HepG2 (cell line): ENCODE measurements around the gene C5orf34. TPM values are rescaled to one million over a fixed set of nuclear protein-coding genes. Genes with fewer than 3 reads are reported as not detected.

Experiments
- BCL3 ChIP-seq: sonication (generic); formaldehyde crosslinking; IDR thresholded peaks from 2 replicates; pipeline ENCODE4 v1.5.1; 2020; ENCODE audit warnings: mild to moderate bottlenecking, missing genetic modification reagents, moderate library complexity
- CENPX ChIP-seq: sonication (generic); formaldehyde crosslinking; IDR thresholded peaks from 2 replicates; pipeline ENCODE4 v1.9.0; 2021; ENCODE audit warnings: mild to moderate bottlenecking, missing genetic modification reagents, moderate library complexity
- GATAD1 ChIP-seq: IDR thresholded peaks from 2 replicates; pipeline ENCODE4 v1.6.1; 2016; ENCODE audit warnings: missing genetic modification reagents, missing compliant biosample characterization
- GPN1 ChIP-seq: sonication (generic); formaldehyde crosslinking; IDR thresholded peaks from 2 replicates; pipeline ENCODE4 v1.5.1; 2020; ENCODE audit warnings: missing genetic modification reagents, borderline replicate concordance
- HIVEP1 ChIP-seq: sonication (generic); formaldehyde crosslinking; IDR thresholded peaks from 2 replicates; pipeline ENCODE4 v1.4.0; 2020; ENCODE audit warnings: mild to moderate bottlenecking, missing genetic modification reagents
- IKZF5 ChIP-seq: IDR thresholded peaks from 2 replicates; pipeline ENCODE4 v1.6.1; 2018; ENCODE audit warnings: missing genetic modification reagents, mild to moderate bottlenecking, missing compliant biosample characterization
- IRF2 ChIP-seq: IDR thresholded peaks from 2 replicates; pipeline ENCODE4 v1.6.1; 2018; ENCODE audit warnings: missing genetic modification reagents, missing compliant biosample characterization
- MEIS2 ChIP-seq: sonication (generic); formaldehyde crosslinking; IDR thresholded peaks from 2 replicates; pipeline ENCODE4 v1.9.0; 2021; ENCODE audit warnings: mild to moderate bottlenecking, missing genetic modification reagents
- PTBP1 ChIP-seq: fragments of 200-400 bp; formaldehyde crosslinking; IDR thresholded peaks from 2 replicates; pipeline ENCODE4 v1.6.1; 2018; ENCODE audit warnings: low read length, low read depth; ENCODE audit not compliant: poor library complexity, severe bottlenecking
- RBM22 ChIP-seq: fragments of 200-400 bp; formaldehyde crosslinking; optimal IDR thresholded peaks from 2 replicates; pipeline ENCODE3; 2017; ENCODE audit warnings: mild to moderate bottlenecking, low read length, moderate library complexity
- RXRB ChIP-seq: IDR thresholded peaks from 2 replicates; pipeline ENCODE4 v1.6.1; 2016; ENCODE audit warnings: borderline replicate concordance, missing genetic modification reagents, missing compliant biosample characterization
- STAG1 ChIP-seq: sonication (generic); formaldehyde crosslinking; IDR thresholded peaks from 2 replicates; pipeline ENCODE4 v1.4.0; 2020; ENCODE audit warnings: missing genetic modification reagents
- TAF1 ChIP-seq: sonication (generic); formaldehyde crosslinking; IDR thresholded peaks from 2 replicates; pipeline ENCODE4 v1.4.0; 2020; ENCODE audit warnings: missing genetic modification reagents
- USF2 ChIP-seq, 2 experiments: sonication (generic) in 1 of 2; formaldehyde crosslinking in 1 of 2; IDR thresholded peaks; 2 replicates each; pipeline versions ENCODE4 v1.5.1 to v1.6.1; 2011 to 2020; ENCODE audit warnings: borderline replicate concordance in 1 of 2, low read depth in 1 of 2, low read length in 1 of 2, mild to moderate bottlenecking in 1 of 2, missing genetic modification reagents in 1 of 2, moderate library complexity in 1 of 2
- ZBTB8A ChIP-seq: sonication (generic); formaldehyde crosslinking; IDR thresholded peaks from 2 replicates; pipeline ENCODE4 v1.4.0; 2020; ENCODE audit warnings: mild to moderate bottlenecking, low read depth, missing genetic modification reagents, borderline replicate concordance
- ZFP91 ChIP-seq: sonication (generic); formaldehyde crosslinking; IDR thresholded peaks from 2 replicates; pipeline ENCODE4 v1.9.0; 2022; ENCODE audit warnings: missing genetic modification reagents, mild to moderate bottlenecking, borderline replicate concordance
- ZNF350 ChIP-seq: sonication (generic); formaldehyde crosslinking; IDR thresholded peaks from 2 replicates; pipeline ENCODE4 v1.4.0; 2020; ENCODE audit warnings: mild to moderate bottlenecking, low read depth, missing genetic modification reagents, borderline replicate concordance
- ZNF597 ChIP-seq: sonication (generic); formaldehyde crosslinking; IDR thresholded peaks from 2 replicates; pipeline ENCODE4 v1.5.0; 2020; ENCODE audit warnings: missing genetic modification reagents
- ZNF605 ChIP-seq: sonication (generic); formaldehyde crosslinking; IDR thresholded peaks from 2 replicates; pipeline ENCODE4 v1.8.0; 2022; ENCODE audit warnings: mild to moderate bottlenecking, missing genetic modification reagents
- ZNF777 ChIP-seq: sonication (generic); formaldehyde crosslinking; IDR thresholded peaks from 2 replicates; pipeline ENCODE4 v1.4.0; 2020; ENCODE audit warnings: missing genetic modification reagents
- ZNF891 ChIP-seq: sonication (generic); formaldehyde crosslinking; IDR thresholded peaks from 2 replicates; pipeline ENCODE4 v1.5.0; 2020; ENCODE audit warnings: mild to moderate bottlenecking, missing genetic modification reagents
- polyA plus RNA-seq, 8 experiments: library from polyadenylated mRNA; depleted of rRNA in 3 of 8; stranded (reverse) in 7 of 8; unstranded in 1 of 8; fragments of >200 nt; fragmentation: Illumina TruSeq in 4 of 8; extraction: Trizol in 4 of 8; gene quantifications; 2 replicates each; pipeline versions ENCODE4 v1.2.1 to v1.2.3, GENCODE V29; 2011 to 2016; ENCODE audit warnings: low read depth in 4 of 8, missing spikeins in 1 of 8, mixed read lengths in 1 of 8; ENCODE audit not compliant: insufficient read depth in 1 of 8
- total RNA-seq, 5 experiments: library from RNA; depleted of rRNA; stranded (reverse); fragments of >200 nt; fragmentation: Illumina TruSeq; extraction: Trizol; gene quantifications; 2 replicates each; pipeline ENCODE4 v1.2.3, GENCODE V29; 2016; ENCODE audit warnings: low read depth in 1 of 5

The C5orf34 gene
- total and polyA plus RNA-seq, 2 of the 13 experiments (the other 11 are each of a cell fraction or from before 2014, with no cell fraction given): 3.2 to 6.4 TPM

- TF ChIP-seq PTBP1: peak; percentile 3
- TF ChIP-seq MEIS2 (CRISPR knock-in tag): no peak
- peak; percentile 67; the same call in 1 of the 2 replicates for TF ChIP-seq ZNF350 (CRISPR knock-in tag)
- TF ChIP-seq ZFP91: peak; percentile 73; the same call in 1 of the 2 replicates
- TF ChIP-seq ZNF777 (CRISPR knock-in tag): no peak
- TF ChIP-seq ZNF605 (CRISPR knock-in tag): peak; percentile 91
- TF ChIP-seq USF2 (IDR thresholded peaks at IDR 0.05; ENCODE audit: low read depth, low read length): no peak
- 0 out of 2 replicates have a peak, but pooled peaks have one; percentile 14 for TF ChIP-seq USF2 (CRISPR knock-in tag; IDR thresholded peaks at IDR 0.05; ENCODE audit: borderline replicate concordance)
- no peak for TF ChIP-seq CENPX (CRISPR knock-in tag)
- no peak; the same call in 1 of the 2 replicates for TF ChIP-seq GATAD1 (CRISPR knock-in tag)
- TF ChIP-seq RBM22: peak; percentile 44
- TF ChIP-seq STAG1: peak; percentile 68
- TF ChIP-seq ZBTB8A (CRISPR knock-in tag): 0 out of 2 replicates have a peak, but pooled peaks have one; percentile 24
- no peak; the same call in 1 of the 2 replicates for TF ChIP-seq IRF2
- peak; percentile 63; the same call in 1 of the 2 replicates for TF ChIP-seq IKZF5 (CRISPR knock-in tag)
- 0 out of 2 replicates have a peak, but pooled peaks have one; percentile 20 for TF ChIP-seq TAF1 (CRISPR knock-in tag)
- no peak for TF ChIP-seq BCL3 (CRISPR knock-in tag)
- TF ChIP-seq RXRB (CRISPR knock-in tag): peak; percentile 3
- no peak for TF ChIP-seq GPN1 (CRISPR knock-in tag)
- 0 out of 2 replicates have a peak, but pooled peaks have one; percentile 43 for TF ChIP-seq ZNF891 (CRISPR knock-in tag)
- TF ChIP-seq HIVEP1: peak; percentile 6; the same call in 1 of the 2 replicates
- no peak for TF ChIP-seq ZNF597 (CRISPR knock-in tag)
Observed at GRCh38 chr5:43484106-43484849, 30.7 kb downstream of the C5orf34 start (continued).
